NCI-H510A treated with DMSO at 0.1 percent for 48 hours (cell line): ENCODE results near the gene MARVELD1.

ENCODE experiments used
- DNase-seq: peaks from one replicate; lab custom pipeline; 2025; lab: John Stamatoyannopoulos, UW

MARVELD1 gene

GRCh38 chr10:97721871-97722780 is 8.6 kb downstream of the MARVELD1 start:
- no peak for DNase-seq

GRCh38 chr10:97723001-97723400 is 9.5 kb downstream of the MARVELD1 start:
- DNase-seq = no peak

GRCh38 chr10:97724341-97724941 is 10.9 kb downstream of the MARVELD1 start:
- DNase-seq = no peak

GRCh38 chr10:97726636-97727178 is 13.2 kb downstream of the MARVELD1 start:
- DNase-seq = no peak

GRCh38 chr10:97729014-97729413 is 15.5 kb downstream of the MARVELD1 start:
- DNase-seq = no peak

- peak; percentile 84 for DNase-seq
Observed at GRCh38 chr10:97731346-97732051, 18.0 kb downstream of the MARVELD1 start.

GRCh38 chr10:97732052-97732359 is 18.5 kb downstream of the MARVELD1 start:
- no peak for DNase-seq

- DNase-seq = no peak
Observed at GRCh38 chr10:97733256-97733655, 19.7 kb downstream of the MARVELD1 start.

- no peak for DNase-seq
Observed at GRCh38 chr10:97734021-97734420, 20.5 kb downstream of the MARVELD1 start.

- no peak for DNase-seq
Observed at GRCh38 chr10:97736403-97736901, 22.9 kb downstream of the MARVELD1 start.

GRCh38 chr10:97736902-97737769 is 23.6 kb downstream of the MARVELD1 start, which contains the start of gene ZFYVE27:
TSS of gene ZFYVE27 (plus strand) at chr10:97737128. CDS start at chr10:97738478, 1,350 bp downstream.
- DNase-seq = peak; percentile 89

- DNase-seq = no peak
Observed at GRCh38 chr10:97737770-97738265, 24.3 kb downstream of the MARVELD1 start.

GRCh38 chr10:97738616-97739015 is 25.1 kb downstream of the MARVELD1 start:
- no peak for DNase-seq

- DNase-seq = no peak
Observed at GRCh38 chr10:97740613-97741012, 27.1 kb downstream of the MARVELD1 start.

GRCh38 chr10:97743169-97743943 is 29.8 kb downstream of the MARVELD1 start:
- DNase-seq = no peak

GRCh38 chr10:97744405-97745035 is 31.0 kb downstream of the MARVELD1 start:
- no peak for DNase-seq

- no peak for DNase-seq
Observed at GRCh38 chr10:97747573-97747972, 34.0 kb downstream of the MARVELD1 start.

GRCh38 chr10:97748116-97748515 is 34.6 kb downstream of the MARVELD1 start:
- no peak for DNase-seq

- DNase-seq = no peak
Observed at GRCh38 chr10:97752956-97753355, 39.4 kb downstream of the MARVELD1 start.

- no peak for DNase-seq
Observed at GRCh38 chr10:97754726-97755125, 41.2 kb downstream of the MARVELD1 start.
